ENCODE measurements around the gene NME2.

NME2 gene

DNA sequence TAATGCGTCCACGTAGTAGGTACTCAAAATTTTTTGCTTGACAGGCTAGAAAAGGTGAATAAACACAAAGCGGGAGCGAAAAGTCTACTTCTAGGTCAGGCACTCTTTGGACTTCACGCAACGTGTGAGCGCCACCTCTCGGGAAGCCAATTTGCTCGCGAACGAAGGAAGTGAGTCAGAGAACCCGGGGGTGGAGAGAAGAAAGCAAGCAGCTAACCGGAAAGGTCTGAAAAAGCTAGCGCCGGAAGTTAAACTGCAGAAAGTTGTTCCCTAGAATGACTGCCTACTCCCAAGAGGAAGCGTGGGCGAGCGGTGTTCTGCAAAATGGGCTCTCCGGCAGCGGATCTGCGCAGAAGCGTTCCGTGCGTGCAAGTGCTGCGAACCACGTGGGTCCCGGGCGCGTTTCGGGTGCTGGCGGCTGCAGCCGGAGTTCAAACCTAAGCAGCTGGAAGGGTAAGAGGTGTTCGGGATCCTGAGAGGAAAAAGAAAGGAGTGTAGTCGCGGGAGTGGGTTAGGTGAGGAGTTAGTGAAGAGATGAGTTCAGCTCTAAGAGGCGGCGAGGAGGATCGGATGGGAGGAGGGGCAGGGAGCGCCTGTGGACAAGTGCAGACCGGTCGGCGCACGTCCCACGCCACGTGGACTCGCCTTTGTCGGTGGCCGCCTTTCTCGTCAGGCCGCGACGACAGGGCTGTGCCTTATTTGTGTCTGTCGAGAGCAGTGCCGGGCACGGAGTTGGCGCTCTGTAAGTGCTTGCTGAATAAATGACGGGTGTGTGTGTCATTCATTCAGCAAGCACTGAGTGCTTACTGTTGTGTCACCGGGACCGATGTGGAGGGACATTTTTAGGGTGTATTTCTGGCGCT is 12.8 kb upstream of the NME2 start, which contains the start of gene NME1 (continued):
- TF ChIP-seq, protein P1, sequence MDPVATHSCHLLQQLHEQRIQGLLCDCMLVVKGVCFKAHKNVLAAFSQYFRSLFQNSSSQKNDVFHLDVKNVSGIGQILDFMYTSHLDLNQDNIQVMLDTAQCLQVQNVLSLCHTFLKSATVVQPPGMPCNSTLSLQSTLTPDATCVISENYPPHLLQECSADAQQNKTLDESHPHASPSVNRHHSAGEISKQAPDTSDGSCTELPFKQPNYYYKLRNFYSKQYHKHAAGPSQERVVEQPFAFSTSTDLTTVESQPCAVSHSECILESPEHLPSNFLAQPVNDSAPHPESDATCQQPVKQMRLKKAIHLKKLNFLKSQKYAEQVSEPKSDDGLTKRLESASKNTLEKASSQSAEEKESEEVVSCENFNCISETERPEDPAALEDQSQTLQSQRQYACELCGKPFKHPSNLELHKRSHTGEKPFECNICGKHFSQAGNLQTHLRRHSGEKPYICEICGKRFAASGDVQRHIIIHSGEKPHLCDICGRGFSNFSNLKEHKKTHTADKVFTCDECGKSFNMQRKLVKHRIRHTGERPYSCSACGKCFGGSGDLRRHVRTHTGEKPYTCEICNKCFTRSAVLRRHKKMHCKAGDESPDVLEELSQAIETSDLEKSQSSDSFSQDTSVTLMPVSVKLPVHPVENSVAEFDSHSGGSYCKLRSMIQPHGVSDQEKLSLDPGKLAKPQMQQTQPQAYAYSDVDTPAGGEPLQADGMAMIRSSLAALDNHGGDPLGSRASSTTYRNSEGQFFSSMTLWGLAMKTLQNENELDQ (tag by site-specific recombination; IDR thresholded peaks at IDR 0.05; ENCODE audit: low read depth) = 0 out of 2 replicates have a peak, but pooled peaks have one; percentile 10
- TF ChIP-seq SCRT1 (tag by site-specific recombination; IDR thresholded peaks at IDR 0.05; ENCODE audit: borderline replicate concordance) (0 out of 2 replicates have a peak, but pooled peaks have one; percentile 48), ZSCAN30 (tag by site-specific recombination; IDR thresholded peaks at IDR 0.05) (peak; percentile 98), ZNF555 (tag by site-specific recombination; conservative IDR thresholded peaks at IDR 0.05) (no peak), ZNF426 (tag by site-specific recombination; IDR thresholded peaks at IDR 0.05) (no peak), ZBTB21 (tag by site-specific recombination; IDR thresholded peaks at IDR 0.05) (peak; percentile 90), ZNF701 (tag by site-specific recombination; IDR thresholded peaks at IDR 0.05) (peak; percentile 77; the same call in 1 of the 2 replicates), ZNF202 (tag by site-specific recombination; IDR thresholded peaks at IDR 0.05; ENCODE audit: borderline replicate concordance) (no peak), ZNF266 (tag by site-specific recombination; IDR thresholded peaks at IDR 0.05; ENCODE audit: low read depth) (no peak), ZNF837 (tag by site-specific recombination; IDR thresholded peaks at IDR 0.05) (no peak), ZBTB17 (tag by site-specific recombination; IDR thresholded peaks at IDR 0.05) (peak; percentile 97), ZNF423 (tag by site-specific recombination; IDR thresholded peaks at IDR 0.05) (peak; percentile 44; the same call in 1 of the 2 replicates), PRDM1 (tag by site-specific recombination; IDR thresholded peaks at IDR 0.05) (peak; percentile 66), ZNF660 (tag by site-specific recombination; IDR thresholded peaks at IDR 0.05) (peak; percentile 100), ZNF112 (tag by site-specific recombination; IDR thresholded peaks at IDR 0.05) (no peak), HOXC10 (CRISPR knock-in tag; IDR thresholded peaks at IDR 0.05) (peak; percentile 87; the same call in 1 of the 2 replicates), ZNF175 (tag by site-specific recombination; IDR thresholded peaks at IDR 0.05) (no peak), ZNF114 (tag by site-specific recombination; IDR thresholded peaks at IDR 0.05) (no peak), MZF1 (tag by site-specific recombination; IDR thresholded peaks at IDR 0.05; ENCODE audit: borderline replicate concordance) (no peak), ZNF501 (tag by site-specific recombination; IDR thresholded peaks at IDR 0.05) (peak; percentile 100), ZNF610 (tag by site-specific recombination; IDR thresholded peaks at IDR 0.05; ENCODE audit: borderline replicate concordance) (peak; percentile 93), RBAK (tag by site-specific recombination; IDR thresholded peaks at IDR 0.05) (peak; percentile 67; the same call in 1 of the 2 replicates), ZNF530 (tag by site-specific recombination; IDR thresholded peaks at IDR 0.05; ENCODE audit: low read depth) (no peak), ZNF121 (tag by site-specific recombination; IDR thresholded peaks at IDR 0.05) (peak; percentile 62), ZNF76 (tag by site-specific recombination; IDR thresholded peaks at IDR 0.05; ENCODE audit: borderline replicate concordance, low read depth) (peak; percentile 91), ZNF138 (tag by site-specific recombination; IDR thresholded peaks at IDR 0.05; ENCODE audit: borderline replicate concordance) (no peak)
- TF ChIP-seq, protein P2, sequence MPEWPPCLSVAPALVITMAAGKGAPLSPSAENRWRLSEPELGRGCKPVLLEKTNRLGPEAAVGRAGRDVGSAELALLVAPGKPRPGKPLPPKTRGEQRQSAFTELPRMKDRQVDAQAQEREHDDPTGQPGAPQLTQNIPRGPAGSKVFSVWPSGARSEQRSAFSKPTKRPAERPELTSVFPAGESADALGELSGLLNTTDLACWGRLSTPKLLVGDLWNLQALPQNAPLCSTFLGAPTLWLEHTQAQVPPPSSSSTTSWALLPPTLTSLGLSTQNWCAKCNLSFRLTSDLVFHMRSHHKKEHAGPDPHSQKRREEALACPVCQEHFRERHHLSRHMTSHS (tag by site-specific recombination; IDR thresholded peaks at IDR 0.05) = peak; percentile 37; the same call in 1 of the 2 replicates
- TF ChIP-seq, protein P3, sequence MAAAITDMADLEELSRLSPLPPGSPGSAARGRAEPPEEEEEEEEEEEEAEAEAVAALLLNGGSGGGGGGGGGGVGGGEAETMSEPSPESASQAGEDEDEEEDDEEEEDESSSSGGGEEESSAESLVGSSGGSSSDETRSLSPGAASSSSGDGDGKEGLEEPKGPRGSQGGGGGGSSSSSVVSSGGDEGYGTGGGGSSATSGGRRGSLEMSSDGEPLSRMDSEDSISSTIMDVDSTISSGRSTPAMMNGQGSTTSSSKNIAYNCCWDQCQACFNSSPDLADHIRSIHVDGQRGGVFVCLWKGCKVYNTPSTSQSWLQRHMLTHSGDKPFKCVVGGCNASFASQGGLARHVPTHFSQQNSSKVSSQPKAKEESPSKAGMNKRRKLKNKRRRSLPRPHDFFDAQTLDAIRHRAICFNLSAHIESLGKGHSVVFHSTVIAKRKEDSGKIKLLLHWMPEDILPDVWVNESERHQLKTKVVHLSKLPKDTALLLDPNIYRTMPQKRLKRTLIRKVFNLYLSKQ (tag by site-specific recombination; IDR thresholded peaks at IDR 0.05; ENCODE audit: borderline replicate concordance) = 0 out of 2 replicates have a peak, but pooled peaks have one; percentile 67
- TF ChIP-seq, protein P4, sequence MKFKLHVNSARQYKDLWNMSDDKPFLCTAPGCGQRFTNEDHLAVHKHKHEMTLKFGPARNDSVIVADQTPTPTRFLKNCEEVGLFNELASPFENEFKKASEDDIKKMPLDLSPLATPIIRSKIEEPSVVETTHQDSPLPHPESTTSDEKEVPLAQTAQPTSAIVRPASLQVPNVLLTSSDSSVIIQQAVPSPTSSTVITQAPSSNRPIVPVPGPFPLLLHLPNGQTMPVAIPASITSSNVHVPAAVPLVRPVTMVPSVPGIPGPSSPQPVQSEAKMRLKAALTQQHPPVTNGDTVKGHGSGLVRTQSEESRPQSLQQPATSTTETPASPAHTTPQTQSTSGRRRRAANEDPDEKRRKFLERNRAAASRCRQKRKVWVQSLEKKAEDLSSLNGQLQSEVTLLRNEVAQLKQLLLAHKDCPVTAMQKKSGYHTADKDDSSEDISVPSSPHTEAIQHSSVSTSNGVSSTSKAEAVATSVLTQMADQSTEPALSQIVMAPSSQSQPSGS (tag by site-specific recombination; IDR thresholded peaks at IDR 0.05; ENCODE audit: low read depth) = no peak; the same call in 1 of the 2 replicates
- TF ChIP-seq, protein P5, sequence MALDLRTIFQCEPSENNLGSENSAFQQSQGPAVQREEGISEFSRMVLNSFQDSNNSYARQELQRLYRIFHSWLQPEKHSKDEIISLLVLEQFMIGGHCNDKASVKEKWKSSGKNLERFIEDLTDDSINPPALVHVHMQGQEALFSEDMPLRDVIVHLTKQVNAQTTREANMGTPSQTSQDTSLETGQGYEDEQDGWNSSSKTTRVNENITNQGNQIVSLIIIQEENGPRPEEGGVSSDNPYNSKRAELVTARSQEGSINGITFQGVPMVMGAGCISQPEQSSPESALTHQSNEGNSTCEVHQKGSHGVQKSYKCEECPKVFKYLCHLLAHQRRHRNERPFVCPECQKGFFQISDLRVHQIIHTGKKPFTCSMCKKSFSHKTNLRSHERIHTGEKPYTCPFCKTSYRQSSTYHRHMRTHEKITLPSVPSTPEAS (tag by site-specific recombination; IDR thresholded peaks at IDR 0.05) = peak; percentile 80
- TF ChIP-seq, protein P6, sequence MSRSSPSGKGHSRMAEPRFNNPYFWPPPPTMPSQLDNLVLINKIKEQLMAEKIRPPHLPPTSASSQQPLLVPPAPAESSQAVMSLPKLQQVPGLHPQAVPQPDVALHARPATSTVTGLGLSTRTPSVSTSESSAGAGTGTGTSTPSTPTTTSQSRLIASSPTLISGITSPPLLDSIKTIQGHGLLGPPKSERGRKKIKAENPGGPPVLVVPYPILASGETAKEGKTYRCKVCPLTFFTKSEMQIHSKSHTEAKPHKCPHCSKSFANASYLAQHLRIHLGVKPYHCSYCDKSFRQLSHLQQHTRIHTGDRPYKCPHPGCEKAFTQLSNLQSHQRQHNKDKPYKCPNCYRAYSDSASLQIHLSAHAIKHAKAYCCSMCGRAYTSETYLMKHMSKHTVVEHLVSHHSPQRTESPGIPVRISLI (tag by site-specific recombination; IDR thresholded peaks at IDR 0.05) = peak; percentile 97
